ENCODE data around the gene TMEM131L.
"Not testable (repeated sequence)": the region's sequence is repeated elsewhere in the genome, so short reads cannot be mapped to it uniquely, and the experiment has no call there.

The TMEM131L gene

GRCh38 chr4:153528705-153529485, 62.7 kb downstream of the TMEM131L start:
- DNase-seq = no peak

DNA sequence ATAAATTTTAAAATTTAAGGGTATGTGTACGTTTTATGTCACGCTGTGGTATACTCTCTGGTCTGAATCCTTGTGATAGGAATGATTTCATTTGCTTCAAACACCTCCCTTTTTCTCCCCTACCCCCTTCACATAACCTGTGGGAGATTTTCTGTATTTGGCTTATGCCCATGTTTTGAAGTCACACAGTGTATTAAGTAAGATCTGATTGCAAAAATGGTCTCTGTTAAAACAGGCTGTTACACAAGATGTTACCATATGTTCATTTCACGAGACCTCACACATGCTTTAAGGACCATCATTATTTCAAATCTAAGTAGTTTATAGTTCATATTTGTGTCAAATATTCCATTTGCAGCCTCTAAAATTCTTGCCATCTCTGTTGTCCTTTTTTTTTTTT, 63.5 kb downstream of the TMEM131L start:
- DNase-seq = no peak

DNA sequence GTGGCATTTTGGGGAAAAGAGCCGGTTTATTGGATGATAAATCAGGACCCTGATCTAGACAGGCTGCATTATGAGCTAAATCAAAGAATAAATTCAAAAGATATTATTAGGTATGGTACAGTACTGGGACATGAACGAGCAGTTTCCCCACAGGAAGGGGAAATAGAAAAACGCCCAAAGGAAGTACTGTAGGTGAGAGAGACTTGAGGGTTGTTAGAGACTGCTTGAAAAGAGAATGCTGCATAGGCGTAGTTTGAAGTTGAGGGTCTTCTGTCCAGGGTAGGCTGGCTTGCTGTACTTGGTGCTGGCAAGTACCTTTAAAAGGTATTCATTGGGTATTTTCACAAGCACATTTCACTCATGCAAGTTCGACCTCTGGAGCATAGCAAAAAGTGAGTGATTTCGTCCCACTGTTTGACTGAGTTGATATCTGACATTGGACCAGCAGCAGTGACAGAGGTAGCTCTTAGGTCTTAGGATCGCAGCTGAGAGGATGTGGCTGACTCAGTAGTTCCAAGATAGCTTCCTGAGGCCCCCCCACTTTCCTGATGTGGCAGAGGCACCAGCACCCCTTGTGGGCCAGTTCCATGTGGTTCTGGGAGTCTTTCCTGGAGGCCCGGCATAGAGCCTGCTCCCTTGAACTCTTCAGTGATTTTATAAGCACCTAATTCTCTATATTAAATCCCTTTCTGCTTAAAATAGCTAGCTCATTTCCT, 64.3 kb downstream of the TMEM131L start:
- peak; percentile 38 for DNase-seq

GRCh38 chr4:153531000-153531358, 64.8 kb downstream of the TMEM131L start:
- no peak for DNase-seq

- DNase-seq = no peak
Observed at GRCh38 chr4:153531976-153532626, 65.9 kb downstream of the TMEM131L start.

DNA sequence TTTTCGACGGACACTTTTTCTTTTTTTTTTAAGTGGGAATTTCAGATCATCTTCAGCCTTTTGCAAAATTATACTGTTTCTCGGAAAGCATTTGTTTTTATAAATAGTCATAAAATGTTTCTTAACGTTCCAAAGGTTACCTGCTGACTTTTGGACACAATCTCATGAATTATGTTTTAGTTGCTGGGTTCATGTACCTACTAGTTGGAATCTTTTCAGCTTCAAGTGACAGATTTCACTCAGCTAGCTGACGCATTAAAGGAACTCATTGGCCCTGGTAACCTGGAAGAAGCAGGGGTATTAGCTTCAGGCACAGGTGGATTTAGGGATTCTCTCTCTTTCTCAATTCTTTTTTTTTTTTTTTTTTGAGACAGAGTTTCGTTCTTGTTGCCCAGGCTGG, 66.5 kb downstream of the TMEM131L start:
- no peak for DNase-seq

- no peak for DNase-seq
Observed at GRCh38 chr4:153533387-153533786, 67.2 kb downstream of the TMEM131L start.

DNA sequence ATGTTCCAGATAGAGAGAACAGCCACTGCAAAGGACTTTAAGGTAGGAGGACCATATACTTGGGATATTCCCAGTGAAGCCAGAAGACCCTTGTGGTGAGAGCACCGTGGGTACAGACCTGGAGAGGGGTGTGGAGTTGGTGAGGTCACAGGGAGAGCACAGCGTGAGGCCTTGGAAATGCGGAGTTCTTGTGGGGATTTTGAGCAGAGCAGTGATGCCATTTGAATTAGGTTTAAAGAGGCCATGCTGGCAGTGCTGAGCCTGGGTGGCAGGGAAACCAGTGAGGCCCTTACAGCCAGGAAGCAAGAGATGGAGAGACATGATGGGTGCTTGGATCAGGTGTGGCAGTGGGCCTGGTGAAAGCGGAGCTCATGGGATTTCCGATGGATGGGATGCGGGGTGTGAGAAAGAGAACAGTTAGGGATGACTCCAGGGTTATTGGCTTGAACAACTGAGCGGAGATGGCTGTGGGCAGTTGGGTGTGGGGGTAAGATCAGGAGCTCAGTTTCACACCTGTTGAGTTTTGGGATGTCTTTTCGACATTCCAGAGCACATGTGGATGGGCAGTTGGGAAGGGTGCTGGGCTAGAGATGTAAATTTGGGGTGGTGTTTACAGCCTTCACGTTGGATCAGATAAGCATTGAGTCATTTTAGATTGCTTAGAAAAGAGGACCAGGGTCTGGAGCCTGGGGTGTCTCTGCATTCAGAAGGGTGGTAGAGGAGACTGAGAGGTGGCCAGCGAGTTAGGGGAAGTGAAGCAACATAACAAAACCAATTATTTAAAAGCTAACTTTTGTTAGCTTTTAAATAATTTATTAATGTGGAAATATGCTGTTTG, 68.9 kb downstream of the TMEM131L start:
- no peak for DNase-seq

DNA sequence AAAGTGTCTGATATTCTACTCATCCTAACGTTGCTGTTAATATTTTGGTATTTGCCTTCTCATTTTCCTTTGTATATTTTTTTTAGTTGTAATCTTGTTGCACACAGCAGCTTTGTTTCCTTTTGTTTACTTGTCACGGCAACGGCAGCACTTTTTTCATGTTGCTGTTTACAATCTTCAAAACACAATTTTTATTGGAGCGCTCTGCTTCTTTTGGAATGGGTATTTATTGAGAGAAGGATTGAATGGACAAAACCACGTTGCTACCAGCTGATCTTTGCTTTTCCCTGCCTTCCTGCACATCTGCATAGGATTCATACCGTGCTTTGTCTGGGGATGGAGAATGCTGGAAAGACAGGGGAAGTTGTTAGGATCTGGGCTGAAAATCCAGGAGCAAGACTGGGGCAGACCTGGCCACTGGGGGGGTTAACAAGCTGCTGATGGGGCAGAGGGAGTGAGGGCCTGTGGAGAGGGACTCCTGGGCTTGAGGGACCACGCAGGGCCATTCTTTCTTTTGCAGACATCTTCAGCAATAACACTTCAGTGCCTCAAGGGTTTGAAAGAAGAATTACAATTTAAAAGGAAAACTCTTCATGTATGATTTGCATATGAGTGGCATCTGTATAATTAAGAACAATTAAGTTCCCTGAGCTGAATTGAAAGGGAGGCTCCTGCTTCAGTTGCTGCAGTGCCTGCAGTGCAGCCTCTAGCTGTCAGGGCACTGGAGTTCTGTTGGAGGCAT, 69.8 kb downstream of the TMEM131L start:
- no peak for DNase-seq

GRCh38 chr4:153537493-153537960, 71.4 kb downstream of the TMEM131L start:
- no peak for DNase-seq

DNA sequence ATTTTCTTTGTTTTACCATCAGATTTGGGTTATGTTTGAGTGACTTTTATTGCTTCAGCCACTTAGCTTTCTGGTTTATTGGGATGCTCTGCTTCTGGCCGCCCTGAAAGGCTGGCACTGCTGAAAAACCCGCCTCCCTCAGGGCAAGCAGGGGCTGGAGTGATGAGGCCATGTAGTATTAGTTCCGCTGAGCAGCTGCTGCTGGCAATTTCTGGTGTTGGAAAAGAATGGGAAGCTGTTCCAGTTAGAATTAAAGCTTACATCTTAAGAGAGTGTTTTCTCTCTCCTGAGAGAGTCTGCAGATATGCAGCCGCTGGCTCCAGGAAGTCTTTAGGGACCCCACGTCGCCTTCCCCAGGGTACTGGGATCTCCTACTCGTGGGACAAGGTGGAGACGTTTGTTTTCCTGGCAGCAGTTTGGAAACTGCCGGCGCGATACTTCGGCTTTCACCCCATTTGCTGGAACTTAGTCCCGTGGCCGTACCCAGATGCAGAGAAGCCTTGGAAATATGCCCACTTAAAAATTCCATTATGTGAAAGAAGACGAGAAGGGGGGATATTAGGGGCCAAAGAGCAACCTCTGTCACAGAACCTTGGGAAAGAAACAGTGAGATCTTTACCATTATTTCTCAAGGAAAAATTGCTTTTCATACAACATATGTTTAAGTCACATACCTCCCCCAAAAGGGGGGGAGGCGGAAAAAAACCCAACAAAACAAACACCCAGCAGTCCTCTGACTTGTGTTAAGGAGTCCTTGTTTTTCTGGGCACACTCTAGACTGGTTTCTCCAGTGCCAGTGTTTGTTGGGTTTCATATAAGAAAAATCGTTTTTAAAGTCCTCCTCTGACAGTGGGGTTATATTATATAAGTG, 72.6 kb downstream of the TMEM131L start:
- DNase-seq = no peak

DNA sequence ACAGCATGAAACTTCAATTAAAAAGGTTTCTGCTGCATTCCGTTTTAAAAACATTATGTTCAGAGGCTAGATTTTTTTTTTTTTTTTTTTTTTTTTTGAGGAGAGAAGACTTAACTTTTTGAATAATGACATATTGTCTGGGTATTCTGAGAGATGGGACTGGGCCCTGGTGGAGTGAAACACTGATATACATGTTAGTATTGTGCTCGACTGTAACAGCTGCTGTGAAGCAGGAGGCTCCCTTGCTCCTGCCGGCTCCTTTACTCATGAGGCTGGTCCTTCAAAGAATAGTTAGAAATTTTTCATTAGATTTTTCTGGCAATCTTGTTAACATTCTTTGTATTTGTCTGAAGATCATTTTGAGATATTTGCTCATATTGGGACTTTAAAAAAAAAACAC, 73.3 kb downstream of the TMEM131L start:
- no peak for DNase-seq

DNA sequence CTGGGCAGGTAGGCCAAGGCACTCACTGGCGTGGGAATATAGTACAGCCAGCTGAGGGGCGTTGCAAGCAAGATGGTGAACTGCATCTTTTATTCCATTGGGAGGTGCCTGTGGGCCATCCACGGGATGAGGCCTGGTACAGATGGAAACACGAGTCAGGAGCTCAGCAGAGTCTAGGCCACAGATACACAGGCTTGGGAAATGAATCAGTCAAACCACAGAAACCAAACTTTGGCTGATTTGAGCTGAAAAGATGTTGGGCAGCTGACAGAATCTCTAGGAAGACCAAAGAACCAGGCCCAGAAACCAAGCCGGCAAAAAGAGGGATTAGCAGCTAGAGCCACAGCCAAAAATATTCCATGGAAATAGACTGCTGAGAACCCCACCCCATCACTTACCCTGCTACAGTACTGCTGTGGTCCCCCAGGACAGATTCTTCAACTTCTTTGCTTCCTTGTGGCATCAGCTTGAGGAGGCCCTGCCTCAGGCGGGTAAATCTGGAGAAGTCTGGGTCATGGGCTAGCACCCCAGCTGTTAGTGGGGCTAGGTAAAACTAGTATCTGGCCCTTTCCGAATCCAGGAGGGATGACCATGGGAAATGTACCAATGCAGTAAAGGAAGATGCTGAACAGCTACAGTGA, 75.4 kb downstream of the TMEM131L start:
- DNase-seq = peak; percentile 37

GRCh38 chr4:153542131-153542530, 76.0 kb downstream of the TMEM131L start:
- no peak for DNase-seq

DNA sequence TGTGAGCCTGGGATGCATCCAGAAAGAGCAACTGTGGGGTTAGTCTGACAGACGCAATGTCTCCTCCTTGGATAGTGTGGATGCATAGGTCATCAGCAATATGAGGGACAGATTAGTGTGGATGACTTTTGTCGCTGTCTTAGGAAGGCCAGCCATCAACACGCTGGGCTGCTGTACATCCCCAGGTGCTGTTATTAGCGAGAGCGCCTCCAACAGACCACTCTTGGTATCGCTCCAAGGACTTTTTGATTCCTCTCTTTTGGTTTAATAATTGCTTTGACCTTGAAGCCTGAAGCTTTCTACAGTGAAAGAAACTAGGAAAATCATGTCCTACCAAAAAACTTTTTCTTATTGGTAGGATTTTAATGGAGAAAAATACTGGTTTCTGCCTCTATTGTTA, 76.7 kb downstream of the TMEM131L start:
- DNase-seq = no peak

- no peak for DNase-seq
Observed at GRCh38 chr4:153543351-153543750, 77.2 kb downstream of the TMEM131L start.

GRCh38 chr4:153545822-153546221, 79.7 kb downstream of the TMEM131L start:
- DNase-seq = no peak

DNA sequence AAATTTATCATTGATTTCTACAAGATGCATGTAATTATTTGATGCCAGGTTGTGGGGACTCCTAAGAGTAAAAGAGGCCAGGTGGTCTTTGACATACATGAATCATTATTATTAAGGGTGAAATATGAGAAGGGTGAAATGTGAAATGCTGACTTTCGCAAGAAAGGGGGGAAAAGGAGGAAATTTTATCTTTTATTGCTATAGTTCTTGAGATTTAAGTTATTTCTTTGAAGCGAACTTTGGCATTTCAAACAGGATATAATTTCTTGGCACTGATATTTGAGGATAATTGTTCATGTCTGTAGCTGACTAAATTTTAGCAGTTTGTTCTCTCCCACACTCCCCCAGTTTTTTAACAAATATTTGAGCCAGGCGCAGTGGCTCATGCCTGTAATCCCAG, 80.1 kb downstream of the TMEM131L start:
- DNase-seq = no peak

- DNase-seq = no peak
Observed at GRCh38 chr4:153547520-153547919, 81.4 kb downstream of the TMEM131L start.

DNA sequence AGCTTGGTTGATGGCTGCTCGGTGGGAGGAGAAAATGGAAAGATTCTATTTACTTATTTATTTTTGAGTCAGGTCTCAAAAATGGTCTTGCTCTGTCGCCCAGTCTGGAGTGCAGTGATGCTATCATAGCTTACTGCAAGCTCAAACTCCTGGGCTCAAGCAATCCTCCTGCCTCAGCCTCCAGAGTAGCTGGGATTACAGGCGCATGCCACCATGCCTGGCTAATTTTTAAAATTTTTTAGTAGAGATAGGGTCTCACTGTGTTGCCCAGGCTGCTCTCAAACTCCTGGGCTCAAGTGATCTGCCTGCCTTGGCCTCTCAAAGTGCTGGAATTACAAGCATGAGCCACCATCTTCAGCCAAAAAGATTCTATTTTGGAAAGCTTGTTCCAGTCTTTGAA, 82.7 kb downstream of the TMEM131L start:
- DNase-seq = not testable (repeated sequence)

- DNase-seq = no peak
Observed at GRCh38 chr4:153549405-153549804, 83.2 kb downstream of the TMEM131L start.
